ENCODE measurements around the gene JAG1.

The JAG1 gene

GRCh38 chr20:10667077-10667401, 6.8 kb downstream of the JAG1 start:
- DNase-seq, result no peak

GRCh38 chr20:10666221-10667076, 7.3 kb downstream of the JAG1 start:
- no peak for DNase-seq

- no peak for DNase-seq
These were observed 8.0 kb downstream of the JAG1 start for GRCh38 chr20:10665791-10666190.

GRCh38 chr20:10665027-10665561, 8.7 kb downstream of the JAG1 start:
- no peak for DNase-seq

GRCh38 chr20:10663756-10664155, 10.0 kb downstream of the JAG1 start:
- DNase-seq, result no peak

- DNase-seq, result no peak
These were observed 10.9 kb downstream of the JAG1 start for GRCh38 chr20:10662661-10663458.

GRCh38 chr20:10662151-10662550, 11.6 kb downstream of the JAG1 start:
- DNase-seq, result no peak

GRCh38 chr20:10661261-10661660, 12.5 kb downstream of the JAG1 start:
- DNase-seq, result no peak

- no peak for DNase-seq
These were observed 13.1 kb downstream of the JAG1 start for GRCh38 chr20:10660661-10661060.

- DNase-seq, result no peak
These were observed 13.9 kb downstream of the JAG1 start for GRCh38 chr20:10659651-10660601.

GRCh38 chr20:10658876-10659632, 14.7 kb downstream of the JAG1 start:
- no peak for DNase-seq

GRCh38 chr20:10658051-10658823, 15.6 kb downstream of the JAG1 start:
- DNase-seq, result no peak

- DNase-seq, result no peak
These were observed 16.3 kb downstream of the JAG1 start for GRCh38 chr20:10657453-10657852.

GRCh38 chr20:10655720-10656669, 17.8 kb downstream of the JAG1 start:
- DNase-seq, result no peak

- no peak for DNase-seq
These were observed 19.2 kb downstream of the JAG1 start for GRCh38 chr20:10654630-10655029.

GRCh38 chr20:10654250-10654610, 19.6 kb downstream of the JAG1 start:
- no peak for DNase-seq

GRCh38 chr20:10653599-10654249, 20.1 kb downstream of the JAG1 start:
- peak; percentile 22 for DNase-seq

- DNase-seq, result no peak
These were observed 21.0 kb downstream of the JAG1 start for GRCh38 chr20:10652660-10653261.

- no peak for DNase-seq
These were observed 21.6 kb downstream of the JAG1 start for GRCh38 chr20:10652185-10652584.

Data from OCI-M1 (cell line).